ENCODE results near the gene ANKRD33B.

ANKRD33B gene

GRCh38 chr5:10664180-10664769 is 100.4 kb downstream of the ANKRD33B start:
- peak; percentile 1 for DNase-seq

- peak; percentile 13 for DNase-seq
Measured at GRCh38 chr5:10665799-10666198, 101.9 kb downstream of the ANKRD33B start.

- peak; percentile 9 for DNase-seq
Measured at GRCh38 chr5:10666531-10667299, 102.8 kb downstream of the ANKRD33B start.

GRCh38 chr5:10667431-10668057 is 103.7 kb downstream of the ANKRD33B start:
- DNase-seq: peak; percentile 8

GRCh38 chr5:10668697-10669096 is 104.8 kb downstream of the ANKRD33B start:
- no peak for DNase-seq

GRCh38 chr5:10669983-10670382 is 106.1 kb downstream of the ANKRD33B start:
- DNase-seq: no peak

- DNase-seq: no peak
Measured at GRCh38 chr5:10671041-10672008, 107.5 kb downstream of the ANKRD33B start.

GRCh38 chr5:10672146-10673016 is 108.5 kb downstream of the ANKRD33B start:
- DNase-seq: no peak

GRCh38 chr5:10673017-10673389 is 109.1 kb downstream of the ANKRD33B start:
- no peak for DNase-seq

GRCh38 chr5:10673407-10673806 is 109.5 kb downstream of the ANKRD33B start:
- no peak for DNase-seq

GRCh38 chr5:10674096-10674495 is 110.2 kb downstream of the ANKRD33B start:
- DNase-seq: no peak

- DNase-seq: no peak
Measured at GRCh38 chr5:10674582-10674981, 110.7 kb downstream of the ANKRD33B start.

- DNase-seq: no peak
Measured at GRCh38 chr5:10675177-10675700, 111.4 kb downstream of the ANKRD33B start.

GRCh38 chr5:10676224-10676623 is 112.4 kb downstream of the ANKRD33B start:
- DNase-seq: no peak

- no peak for DNase-seq
Measured at GRCh38 chr5:10676946-10677345, 113.1 kb downstream of the ANKRD33B start.

- no peak for DNase-seq
Measured at GRCh38 chr5:10677533-10677932, 113.7 kb downstream of the ANKRD33B start.

- DNase-seq: no peak
Measured at GRCh38 chr5:10678244-10678643, 114.4 kb downstream of the ANKRD33B start.

- no peak for DNase-seq
Measured at GRCh38 chr5:10679336-10679988, 115.6 kb downstream of the ANKRD33B start.

- DNase-seq: no peak
Measured at GRCh38 chr5:10680876-10681481, 117.1 kb downstream of the ANKRD33B start.
